GM11168 (cell line): ENCODE results near the gene MRPS15.
"Not testable (repeated sequence)": the region's sequence is repeated elsewhere in the genome, so short reads cannot be mapped to it uniquely, and the experiment has no call there.

ENCODE experiments used
- in situ Hi-C: fragments of 300-500 bp; cut with MboI; formaldehyde crosslinking; loops from one replicate; pipeline ENCODE4 v1.12.0; 2022; ENCODE audit warnings: low sequenced_read_pairs; ENCODE audit not compliant: unreplicated experiment

MRPS15 gene

DNA sequence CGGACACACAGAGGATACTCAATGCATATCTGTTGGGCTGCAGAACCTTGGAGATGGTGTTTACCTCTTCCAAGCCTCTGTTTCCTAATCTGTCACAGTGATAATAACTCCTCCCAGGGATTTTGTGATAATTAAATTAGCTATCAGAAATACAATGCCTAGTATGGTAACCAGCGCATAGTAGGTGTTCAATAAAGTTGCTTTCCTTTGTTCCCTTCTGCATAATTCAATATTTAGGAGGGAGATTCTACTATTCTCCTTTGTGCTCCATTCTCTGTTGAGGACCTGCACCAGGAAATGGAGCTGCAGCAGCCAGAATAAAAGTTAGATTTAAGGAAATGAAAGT is 21.9 kb upstream of the MRPS15 start:
- in situ Hi-C loops, result no loop called here

DNA sequence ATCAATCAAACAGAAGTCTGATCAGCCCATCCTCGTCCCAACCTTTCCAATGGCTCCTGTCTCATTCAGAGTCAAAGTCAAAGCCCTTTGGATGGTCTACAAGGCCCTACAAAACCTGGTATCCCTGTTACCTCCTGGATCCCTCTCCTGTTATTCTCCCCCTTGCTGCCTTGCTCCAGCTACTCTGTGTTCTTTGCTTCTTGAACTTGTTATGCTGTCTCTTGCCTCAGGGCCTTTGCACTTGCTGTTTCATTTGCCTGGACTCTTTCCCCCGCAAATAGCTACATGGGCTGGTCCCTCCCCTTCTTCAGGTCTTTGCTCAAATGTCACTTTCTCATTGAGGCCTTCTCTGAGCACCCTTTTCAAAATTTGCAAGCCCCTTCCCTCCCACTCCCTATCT is 19.9 kb upstream of the MRPS15 start:
- in situ Hi-C loops, result no loop called here

DNA sequence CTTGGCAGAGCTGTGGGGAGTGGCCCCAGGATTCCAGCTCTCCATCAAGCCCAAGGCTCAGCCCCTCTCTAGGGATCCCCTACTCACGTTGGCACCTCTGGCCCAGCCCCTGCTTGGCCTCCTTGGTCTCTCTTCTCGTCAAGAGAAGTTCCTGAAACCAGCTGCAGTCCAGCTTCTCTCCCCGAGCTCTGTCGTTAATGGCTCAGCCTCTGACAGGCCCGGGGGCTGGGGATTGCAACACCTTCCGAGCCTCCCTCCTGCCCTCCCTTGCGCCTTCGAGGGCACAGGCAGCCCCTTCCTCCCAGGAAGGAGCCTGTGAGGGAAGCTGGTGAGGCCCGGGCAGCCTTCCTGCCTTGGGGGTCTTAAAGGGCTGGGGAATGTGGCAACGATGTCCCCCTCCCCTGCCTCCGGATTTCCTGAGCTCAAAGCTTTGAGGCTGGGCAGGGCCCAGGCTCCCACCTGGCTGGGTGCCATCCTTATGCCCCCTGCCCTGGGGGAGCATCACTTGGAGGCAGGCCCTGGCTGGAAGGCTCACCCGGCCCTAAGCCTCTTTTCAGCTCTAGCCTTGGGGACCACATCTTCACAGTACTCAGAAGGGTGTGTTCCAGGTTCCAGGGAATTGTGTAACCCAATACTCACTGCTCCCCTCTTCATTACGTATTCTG is 18.7 kb upstream of the MRPS15 start, which contains the start of gene CSF3R:
CSF3R (minus strand) TSS at position 190 of the 665 bp plus-strand sequence. CDS start 3,417 bp downstream, outside the sequence.
- in situ Hi-C loops, result no loop called here

DNA sequence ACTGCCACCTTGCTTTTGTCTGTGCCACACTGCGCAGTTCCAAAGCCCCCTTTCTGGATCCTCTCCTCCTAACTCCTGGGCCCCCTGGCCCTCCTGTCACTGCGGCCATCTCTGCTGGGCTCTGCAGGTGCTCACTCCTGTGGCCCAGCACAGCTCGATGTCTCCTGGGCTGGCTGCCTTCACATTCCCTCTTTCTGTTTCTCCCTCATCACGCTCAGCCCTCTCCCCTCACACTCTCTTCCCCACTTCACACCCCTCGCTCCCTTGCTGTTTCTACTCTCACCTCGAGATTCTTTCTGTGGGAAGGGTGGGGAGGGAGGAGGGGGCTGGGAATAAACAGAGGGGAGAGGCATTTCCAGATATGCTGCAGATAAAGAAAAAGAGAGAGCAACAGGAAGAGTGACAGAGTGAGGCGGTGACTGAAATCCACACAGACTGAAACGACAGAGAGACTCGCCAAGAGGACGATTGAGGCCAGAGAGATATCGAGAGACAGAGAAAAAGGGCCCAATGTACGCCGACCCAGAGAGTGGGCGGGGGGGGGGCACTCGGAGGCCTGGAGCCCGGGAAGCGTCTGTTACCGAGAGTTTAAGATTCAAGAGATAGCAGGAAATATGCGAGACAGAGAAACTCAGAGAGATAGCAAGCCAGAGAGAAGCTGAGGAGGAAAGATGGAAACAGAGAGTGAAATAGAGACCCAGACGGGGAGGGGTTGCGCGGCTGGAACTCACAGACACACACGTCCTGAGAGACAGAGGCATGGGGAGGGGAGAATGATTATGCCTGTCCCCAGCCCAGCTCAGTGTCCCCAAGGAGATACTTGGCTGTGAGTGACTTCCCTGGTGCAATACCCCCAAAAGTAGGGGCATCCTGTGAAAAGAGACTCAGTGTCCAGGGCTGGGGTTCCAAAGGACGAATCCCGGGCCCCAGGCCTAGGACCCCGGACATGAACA is 17.9 kb upstream of the MRPS15 start:
- in situ Hi-C loops, result no loop called here

DNA sequence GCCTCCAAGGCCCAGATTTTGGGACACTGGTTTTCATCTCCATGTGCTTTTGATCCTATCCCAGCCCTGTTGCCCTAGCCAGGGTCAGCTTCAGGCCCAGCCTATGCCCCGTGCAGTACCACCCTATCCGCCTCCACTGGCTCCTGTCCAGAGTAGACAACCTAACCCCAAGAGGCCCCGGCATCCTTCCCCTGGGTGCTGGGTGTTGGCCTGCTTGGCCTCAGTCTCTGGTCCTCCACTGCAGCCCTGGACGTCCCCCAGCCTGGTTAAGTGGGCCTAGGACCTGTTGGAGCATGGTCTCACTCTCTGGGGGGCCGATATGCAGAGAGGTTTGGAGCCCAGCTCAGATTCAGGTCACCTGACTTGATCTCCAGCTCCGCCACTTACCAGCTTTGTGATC is 16.9 kb upstream of the MRPS15 start:
- in situ Hi-C loops, result no loop called here

DNA sequence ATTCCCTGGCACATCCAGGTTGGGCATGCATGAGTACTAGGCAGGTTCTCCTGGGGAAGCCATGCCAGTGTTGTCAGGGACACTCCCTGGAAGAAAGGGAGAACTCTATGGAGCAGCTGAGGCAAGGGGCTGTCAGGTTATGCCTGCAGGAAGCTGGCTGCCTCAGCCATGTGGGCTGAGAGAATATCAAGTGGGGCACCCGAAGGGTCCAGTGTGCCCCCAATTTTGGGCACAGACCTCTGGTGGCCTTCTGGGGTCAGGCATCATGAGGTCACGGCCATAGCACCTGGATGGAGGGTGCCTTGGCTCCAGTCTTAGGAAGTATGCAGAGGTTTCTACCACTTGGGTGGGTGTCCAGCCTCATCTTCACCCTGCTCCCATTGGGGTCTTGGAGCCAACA is 16.0 kb upstream of the MRPS15 start:
- in situ Hi-C loops, result no loop called here

DNA sequence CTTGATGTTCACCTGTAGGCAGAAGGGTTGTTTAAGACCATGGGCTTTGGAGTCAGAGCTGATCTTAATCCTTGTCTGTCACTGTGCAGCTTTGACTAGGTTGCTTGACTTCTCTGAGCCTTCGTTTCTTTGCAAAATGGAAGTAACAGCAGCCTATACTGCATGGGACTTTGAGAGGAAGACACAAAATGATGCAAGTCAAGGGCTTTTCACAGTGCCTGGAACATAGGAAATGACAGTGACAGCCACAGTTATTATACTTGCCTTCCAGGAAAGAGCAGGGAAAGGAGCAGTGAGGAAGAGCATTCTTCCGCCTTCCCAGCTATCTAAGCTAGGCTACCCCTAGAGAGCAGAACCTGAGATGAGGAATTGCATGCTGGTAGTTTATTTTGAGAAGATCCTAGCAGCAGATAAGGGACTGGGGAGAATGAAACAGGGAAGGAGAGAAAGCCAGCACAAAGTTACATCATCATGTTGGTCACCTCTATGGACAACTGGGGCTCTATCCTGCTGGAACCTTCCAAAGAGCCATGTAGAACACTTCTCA is 15.4 kb upstream of the MRPS15 start:
- in situ Hi-C loops, result no loop called here

DNA sequence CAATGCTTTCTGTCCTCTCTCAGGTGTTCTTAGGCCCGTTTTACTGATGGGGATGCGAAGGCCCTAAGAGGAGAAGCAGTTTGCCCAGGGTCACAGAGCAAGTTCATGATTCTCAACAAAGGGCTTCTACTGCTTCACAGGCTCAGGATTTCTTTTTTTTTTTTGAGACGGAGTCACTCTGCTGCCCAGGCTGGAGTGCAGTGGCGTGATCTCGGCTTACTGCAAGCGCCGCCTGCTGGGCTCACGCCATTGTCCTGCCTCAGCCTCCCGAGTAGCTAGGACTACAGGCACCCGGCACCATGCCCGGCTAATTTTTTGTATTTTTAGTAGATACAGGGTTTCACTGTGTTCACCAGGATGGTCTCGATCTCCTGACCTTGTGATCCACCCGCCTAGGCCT is 13.4 kb upstream of the MRPS15 start:
- in situ Hi-C loops, result not testable (repeated sequence)

DNA sequence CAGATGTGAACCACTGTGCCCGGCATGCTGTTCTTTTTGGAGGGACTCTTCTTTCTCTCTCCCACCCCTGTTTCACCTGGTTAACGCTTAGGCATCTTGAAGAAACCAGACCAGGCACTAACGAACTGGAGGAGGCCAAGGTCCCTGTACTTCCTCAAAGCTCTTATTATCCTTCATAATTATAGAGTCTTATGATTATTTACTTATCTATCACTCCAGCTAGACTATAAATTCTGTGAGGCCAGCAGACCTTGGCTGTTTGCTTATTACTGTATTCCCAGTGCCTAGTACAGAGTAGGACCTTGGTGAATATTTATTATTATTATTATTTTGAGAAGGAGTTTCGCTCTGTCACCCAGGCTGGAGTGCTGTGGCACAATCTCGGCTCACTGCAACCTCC is 12.8 kb upstream of the MRPS15 start:
- in situ Hi-C loops, result no loop called here

DNA sequence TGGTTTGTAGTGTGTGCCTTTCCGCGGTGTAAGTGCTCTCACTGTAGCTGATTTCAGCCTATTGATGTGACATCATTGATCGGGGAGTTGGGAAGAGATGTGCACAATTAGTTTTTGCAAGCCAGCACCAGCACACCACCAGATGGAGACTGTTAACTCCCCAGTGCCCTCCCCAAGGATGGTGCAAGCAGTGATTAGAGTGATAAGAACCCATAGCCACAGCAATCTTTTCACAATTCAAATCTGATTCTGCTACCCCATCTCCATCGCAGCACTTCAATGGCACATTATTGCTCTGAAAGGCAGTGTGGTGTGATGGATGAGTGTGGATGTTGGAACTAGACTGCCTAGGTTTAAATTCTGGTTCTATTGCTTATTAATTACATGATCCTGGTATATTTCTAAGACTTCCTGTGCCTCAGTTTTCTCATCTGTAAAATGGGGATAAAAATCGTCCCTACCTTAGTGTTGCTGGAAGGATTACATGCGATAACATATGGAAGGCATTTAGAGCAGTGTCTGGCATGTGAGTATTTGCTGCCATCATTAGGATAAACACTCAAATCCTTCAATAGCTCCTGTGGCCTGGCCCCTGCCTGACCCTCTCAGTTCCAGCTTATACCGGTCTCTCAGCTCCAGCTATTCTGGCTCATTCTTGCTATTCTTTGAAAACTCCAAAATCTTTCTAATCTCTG is 11.9 kb upstream of the MRPS15 start:
- in situ Hi-C loops, result no loop called here

DNA sequence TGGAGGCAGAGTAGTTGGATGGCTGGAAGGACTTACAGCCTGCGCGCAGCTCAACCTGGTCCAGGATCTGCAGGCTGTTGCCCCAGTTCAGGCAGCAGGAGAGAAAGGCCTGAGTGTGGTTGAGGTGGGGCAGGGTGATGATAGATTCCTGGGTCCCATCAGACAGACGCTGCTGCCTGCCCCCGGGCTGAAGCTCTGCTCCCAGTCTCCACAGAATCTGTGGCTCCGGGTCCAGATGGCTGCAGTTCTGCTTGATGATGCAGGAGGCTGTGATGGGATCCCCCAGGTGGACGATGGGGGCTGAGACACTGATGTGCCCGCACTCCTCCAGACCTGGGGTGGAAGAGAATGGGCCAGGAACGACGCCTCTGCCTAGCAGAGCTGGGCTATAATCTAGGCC is 11.2 kb upstream of the MRPS15 start:
- in situ Hi-C loops, result no loop called here

DNA sequence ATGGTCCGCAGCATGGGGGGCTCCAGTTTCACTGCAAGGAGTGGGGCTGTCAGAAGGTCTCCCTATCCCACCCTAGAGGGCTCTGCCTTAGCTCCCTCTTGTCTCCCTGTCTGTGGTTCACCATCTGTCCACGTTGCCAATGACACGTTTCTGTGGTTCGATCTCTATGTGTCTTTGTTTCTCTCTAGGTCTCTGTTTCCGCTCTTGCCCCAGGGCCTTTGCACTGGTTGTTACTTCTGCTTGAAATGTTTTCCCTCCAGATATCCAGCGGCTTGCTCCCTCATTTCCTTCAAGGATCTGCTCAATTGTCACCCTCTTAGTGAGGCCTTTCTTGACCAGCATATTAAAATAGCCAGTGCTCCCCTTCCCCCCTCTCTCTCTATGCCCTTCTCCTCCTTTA is 8.5 kb upstream of the MRPS15 start:
- in situ Hi-C loops, result no loop called here

DNA sequence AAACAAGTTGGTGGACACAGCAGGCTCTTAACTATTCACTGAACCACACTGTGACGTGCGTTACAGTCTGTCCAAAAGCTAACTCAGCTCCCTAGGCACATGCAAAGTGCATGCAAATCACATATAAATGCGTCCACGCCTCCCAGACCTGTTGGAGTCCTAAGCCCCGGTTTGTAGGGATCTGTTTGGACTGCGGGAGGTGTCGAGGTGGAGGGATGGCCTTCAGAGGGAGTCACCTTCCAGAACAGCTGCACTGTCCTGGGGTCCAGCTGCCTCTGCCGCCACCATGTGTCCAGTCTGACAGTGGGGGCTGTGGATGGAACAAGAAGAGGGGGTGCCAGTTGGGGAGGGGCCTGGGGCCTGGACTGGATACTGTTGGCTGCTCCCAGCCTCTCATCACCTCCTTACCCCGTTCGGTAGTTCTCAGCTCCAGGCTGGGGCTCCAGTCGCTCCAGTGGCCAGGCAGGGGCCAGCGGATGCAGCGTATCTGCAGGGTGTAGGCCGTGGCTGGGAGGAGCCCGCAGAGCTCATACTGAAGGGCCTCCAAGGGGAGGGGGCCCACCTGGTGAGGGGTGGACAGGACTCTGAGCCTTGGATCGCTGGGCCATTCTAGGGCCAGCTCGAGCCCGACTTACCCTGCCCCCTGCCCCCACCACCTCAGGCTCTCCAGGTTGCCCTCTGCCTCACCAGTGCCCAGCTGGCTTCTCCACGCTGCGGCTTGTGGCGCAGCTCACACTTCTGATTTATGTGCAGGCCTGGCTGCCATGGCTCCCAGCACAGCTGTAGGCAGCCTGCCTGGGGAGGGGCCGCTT is 7.9 kb upstream of the MRPS15 start:
- in situ Hi-C loops, result no loop called here

DNA sequence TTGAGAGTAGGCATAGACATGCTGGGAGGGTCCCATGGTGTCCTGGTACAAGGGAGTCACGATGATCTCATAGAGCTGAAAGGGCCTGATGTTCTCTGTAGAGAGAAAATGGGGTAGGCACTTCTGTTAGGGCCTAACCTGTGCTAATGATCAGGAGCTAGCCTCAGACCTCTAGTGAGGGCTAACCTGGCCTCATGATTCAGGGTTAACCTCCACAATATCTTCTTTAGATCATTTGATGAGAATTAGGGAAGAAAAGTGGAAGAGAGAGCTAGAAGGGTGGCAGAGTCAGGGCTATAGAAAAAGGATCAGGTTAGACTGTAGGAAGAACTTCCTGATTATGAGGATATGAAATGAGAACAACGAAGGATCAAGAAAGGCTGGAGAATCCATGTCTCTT is 5.0 kb upstream of the MRPS15 start:
- in situ Hi-C loops, result no loop called here

DNA sequence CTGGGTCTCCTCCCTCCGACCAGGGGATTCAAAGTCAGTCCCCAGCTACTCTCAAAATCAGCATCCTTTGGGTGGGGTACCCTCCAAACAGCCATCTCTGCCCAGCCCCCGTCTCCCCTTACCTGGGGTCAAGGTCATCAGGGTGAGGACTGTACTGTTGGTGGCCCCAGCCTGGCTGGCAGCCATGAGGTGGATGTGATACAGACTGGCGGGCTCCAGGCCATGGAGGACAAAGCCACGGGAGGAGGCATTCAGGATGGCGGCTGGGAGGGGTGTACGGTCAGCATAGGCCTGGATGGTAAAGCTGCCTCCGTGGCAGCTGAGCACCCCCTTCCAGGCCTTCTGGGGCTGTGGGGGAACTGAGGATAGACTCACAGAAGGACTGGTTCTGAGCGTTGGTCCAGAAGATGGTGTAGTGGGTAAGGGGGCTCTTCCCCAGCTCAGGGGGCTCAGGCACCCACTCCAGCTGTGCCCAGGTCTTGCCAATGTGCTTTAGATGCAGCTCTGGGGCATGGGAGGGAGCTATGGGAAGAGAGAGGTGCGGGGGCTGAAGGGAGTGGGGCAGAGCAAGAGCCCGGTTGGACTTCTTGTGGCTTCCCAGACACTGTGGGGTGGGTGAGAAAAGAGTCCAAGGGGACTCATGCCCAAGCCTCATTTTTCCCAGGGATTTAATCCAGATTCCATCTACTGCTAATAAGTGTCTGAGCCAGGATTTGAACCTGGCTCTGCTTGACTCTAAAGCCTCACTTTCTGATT is 3.7 kb upstream of the MRPS15 start:
- in situ Hi-C loops, result no loop called here

DNA sequence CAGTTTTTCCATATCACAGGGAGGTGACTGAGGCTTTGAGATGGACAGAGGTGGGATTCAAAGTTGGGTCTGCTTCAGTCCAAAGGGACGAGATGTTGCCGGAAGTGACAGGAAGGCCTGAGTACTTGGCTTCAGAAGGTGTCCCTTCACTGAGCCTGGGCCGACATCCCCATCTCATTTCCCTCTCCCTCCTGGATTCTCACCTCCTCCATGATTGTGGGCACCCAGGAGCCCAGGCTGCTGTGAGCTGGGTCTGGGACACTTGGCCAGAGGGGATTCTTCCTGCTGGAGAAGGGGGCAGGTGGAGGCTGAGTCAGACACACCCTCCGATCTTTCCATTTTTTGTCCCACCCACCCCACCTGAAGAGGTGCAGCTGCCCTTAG is 2.8 kb upstream of the MRPS15 start:
- in situ Hi-C loops, result no loop called here

DNA sequence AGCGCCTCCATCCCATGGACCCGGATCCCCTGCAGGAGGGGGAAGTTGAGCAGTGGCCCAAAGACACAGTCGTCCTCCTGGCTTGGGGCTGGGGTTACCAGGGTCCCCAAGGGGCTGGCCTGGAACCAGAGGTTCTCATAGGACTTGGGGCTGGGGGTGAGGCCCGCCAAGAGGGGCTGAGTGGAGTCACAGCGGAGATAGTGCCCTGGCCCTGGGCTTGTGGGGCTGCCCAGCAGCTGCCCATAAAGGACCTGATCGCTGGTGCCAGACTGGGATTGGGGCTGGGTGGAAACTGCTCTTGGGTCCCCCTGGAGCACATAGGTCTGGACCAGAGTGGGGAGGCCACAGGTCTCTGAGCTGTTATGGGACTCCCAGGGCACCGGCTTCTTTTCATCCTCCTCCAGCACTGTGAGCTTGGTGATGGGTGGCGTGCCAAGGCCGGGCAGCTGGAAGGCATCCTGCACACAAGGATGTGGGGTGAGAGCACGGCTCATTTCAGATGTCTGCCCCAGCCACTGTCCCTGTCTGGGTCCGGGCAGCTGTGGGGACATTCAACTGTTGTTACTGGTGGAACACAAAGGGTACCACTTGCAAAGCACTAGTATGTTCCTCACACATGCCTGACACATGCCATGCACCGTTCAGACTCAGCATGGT is 2.3 kb upstream of the MRPS15 start:
- in situ Hi-C loops, result no loop called here

DNA sequence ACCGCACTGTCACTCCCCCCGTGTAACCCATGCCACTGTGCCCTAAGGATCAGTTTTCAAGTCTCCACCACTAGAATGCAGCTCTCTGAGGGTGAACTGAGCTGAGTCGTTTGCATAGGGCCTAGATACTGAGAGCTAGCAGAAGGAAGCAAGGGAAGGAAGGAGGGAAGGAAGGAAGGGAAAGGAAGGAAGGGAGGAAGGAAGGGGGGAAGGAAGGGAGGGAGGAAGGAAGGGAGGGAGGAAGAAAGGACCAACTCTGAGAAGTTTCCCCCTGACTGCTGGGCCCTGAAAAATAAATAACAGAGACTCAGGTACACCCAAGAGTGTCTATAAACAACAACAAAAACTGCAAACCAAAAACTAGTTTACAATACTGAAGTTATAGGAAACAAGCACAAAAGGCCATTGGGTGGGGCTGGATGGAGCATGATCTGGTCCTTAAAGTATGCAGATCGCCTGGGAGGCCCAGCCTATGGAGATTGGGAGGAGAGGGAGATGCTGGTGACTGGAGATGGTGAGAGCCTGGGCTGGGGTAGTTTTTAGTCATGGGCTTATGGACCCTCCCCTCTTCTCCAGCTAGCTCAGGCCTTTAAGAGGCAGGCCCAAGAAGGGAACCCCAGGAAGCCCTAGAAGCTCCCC is 1.7 kb upstream of the MRPS15 start:
- in situ Hi-C loops, result no loop called here
